GM12875 (cell line): ENCODE results near the gene IPPK.

Source experiments
- H3K4me3 ChIP-seq: one replicate; pipeline ENCODE4 v1.5.1; 2011; ENCODE audit warnings: low read depth, low read length, control low read depth
- CTCF ChIP-seq: IDR thresholded peaks from 2 replicates; pipeline ENCODE4 v1.5.1; 2011; ENCODE audit warnings: low read depth, mild to moderate bottlenecking, control low read depth, inconsistent platforms, low read length, moderate library complexity, borderline replicate concordance; ENCODE audit not compliant: insufficient read depth

Gene IPPK

DNA sequence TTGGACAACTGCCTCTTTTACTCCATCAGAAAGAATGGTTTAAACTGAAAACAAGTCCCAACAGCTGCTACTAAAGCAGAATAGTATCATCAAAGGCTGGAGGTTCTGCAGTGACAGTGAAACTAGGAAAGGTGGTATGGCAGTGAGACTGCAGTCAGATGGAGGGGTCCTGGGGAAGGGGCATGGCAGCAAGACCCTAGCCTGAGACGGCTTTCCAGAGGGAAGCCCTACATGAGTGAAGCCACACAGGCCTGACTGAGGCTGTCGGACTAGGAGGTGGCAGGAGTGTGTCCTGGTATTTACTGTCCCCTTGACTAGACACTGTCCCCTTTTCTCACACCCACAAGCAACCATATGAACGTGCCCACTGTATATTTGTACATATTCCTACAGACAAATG lies 40.4 kb upstream of the IPPK start:
- TF ChIP-seq CTCF: no peak
- no peak overlapping the region for H3K4me3 ChIP-seq

- no peak for TF ChIP-seq CTCF
- no peak overlapping the region for H3K4me3 ChIP-seq
Measured at GRCh38 chr9:92709954-92710353, 40.0 kb upstream of the IPPK start.

DNA sequence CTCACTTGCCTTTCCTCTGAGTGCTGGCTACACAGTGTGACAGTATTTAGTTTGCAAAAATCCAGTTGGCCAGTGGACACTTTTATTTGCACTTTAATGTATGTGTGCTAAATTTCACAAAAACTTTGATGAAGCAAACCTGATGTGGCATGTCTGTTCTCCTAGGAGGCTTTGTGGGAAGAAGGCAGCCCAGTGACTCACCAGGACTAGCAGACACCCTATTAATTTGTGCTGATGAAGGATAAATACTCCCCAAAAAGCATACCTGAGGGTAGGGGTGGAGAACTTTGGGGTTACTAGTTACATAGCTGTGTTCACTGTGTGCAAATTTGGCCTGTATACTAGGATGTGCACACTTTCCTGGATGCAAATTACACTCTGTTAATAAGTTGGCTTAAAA lies 39.3 kb upstream of the IPPK start:
- H3K4me3 ChIP-seq: no peak overlapping the region
- no peak for TF ChIP-seq CTCF

GRCh38 chr9:92707530-92707929 lies 37.6 kb upstream of the IPPK start:
- no peak overlapping the region for H3K4me3 ChIP-seq
- TF ChIP-seq CTCF: no peak

DNA sequence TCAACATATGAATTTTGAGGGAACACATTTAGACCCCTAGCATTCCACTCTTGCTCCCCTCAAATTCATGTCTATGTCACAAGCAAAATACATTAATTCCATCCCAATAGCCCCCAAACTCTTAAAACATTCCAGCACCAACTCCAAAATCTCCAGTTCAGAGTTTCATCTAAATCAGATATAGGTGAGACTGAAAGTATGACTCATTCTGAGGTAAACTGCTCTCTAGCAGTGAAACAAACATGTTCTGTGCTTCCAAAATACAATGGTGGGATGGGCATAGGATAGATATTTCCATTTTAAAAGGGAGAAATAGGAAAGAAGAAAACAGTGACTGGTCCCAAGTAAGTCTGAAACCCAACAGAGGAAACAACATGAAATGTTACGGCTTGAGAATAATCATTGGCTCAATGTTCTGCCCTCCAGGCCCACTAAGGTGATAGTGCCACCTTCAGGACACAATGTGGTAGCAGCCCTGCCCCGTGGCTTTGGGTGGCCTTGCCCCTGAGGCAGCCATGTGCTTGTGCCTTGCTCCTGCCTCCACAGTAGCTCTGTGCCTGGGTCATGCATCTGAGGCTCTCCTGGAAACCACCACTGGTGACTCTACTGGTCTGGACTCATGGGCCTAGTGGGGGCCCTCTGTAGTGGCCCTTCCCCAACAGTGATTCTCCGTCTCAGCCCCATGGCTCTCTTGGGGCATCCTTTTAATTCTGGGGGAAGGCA lies 36.4 kb upstream of the IPPK start:
- H3K4me3 ChIP-seq: no peak overlapping the region
- TF ChIP-seq CTCF: peak; percentile 73

- TF ChIP-seq CTCF: no peak
- H3K4me3 ChIP-seq: no peak overlapping the region
Measured at GRCh38 chr9:92704528-92704927, 34.6 kb upstream of the IPPK start.

- H3K4me3 ChIP-seq: no peak overlapping the region
- TF ChIP-seq CTCF: no peak
Measured at GRCh38 chr9:92696619-92697018, 26.7 kb upstream of the IPPK start.
